GM21381 (cell line): Measurements from ENCODE around the gene TNFSF10.
"Not testable (repeated sequence)": the region's sequence is repeated elsewhere in the genome, so short reads cannot be mapped to it uniquely, and the experiment has no call there.

ENCODE experiments used
- ATAC-seq: cut with Tn5 transposase; IDR thresholded peaks from one replicate; pipeline ENCODE4 v1.9.1; 2021; ENCODE audit warnings: mild to moderate bottlenecking, moderate library complexity; ENCODE audit not compliant: unreplicated experiment

The TNFSF10 gene

GRCh38 chr3:172518929-172519640 lies 4.1 kb downstream of the TNFSF10 start:
- ATAC-seq = no peak

GRCh38 chr3:172517859-172518466 lies 5.3 kb downstream of the TNFSF10 start:
- no peak for ATAC-seq

- peak; percentile 32 for ATAC-seq
Observed at GRCh38 chr3:172516318-172517214, 6.7 kb downstream of the TNFSF10 start.

- ATAC-seq = no peak
Observed at GRCh38 chr3:172515130-172515918, 7.9 kb downstream of the TNFSF10 start.

DNA sequence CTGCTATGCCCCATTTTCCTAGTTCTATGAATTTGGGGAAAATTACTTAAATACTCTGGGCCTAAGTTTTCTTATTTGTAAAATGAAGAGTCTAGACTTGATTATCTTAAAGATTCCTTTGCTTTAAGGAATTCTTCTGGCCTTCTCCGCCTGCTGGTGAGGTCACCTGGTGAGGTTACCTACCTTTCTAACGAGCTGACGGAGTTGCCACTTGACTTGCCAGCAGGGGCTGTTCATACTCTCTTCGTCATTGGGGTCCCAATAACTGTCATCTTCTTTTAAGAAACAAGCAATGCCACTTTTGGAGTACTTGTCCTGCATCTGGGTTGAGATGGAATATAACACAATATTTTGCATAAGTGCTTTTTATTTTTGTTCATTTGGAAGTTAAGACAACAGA lies 8.6 kb downstream of the TNFSF10 start:
- ATAC-seq = no peak

GRCh38 chr3:172513488-172513887 lies 9.7 kb downstream of the TNFSF10 start:
- no peak for ATAC-seq

DNA sequence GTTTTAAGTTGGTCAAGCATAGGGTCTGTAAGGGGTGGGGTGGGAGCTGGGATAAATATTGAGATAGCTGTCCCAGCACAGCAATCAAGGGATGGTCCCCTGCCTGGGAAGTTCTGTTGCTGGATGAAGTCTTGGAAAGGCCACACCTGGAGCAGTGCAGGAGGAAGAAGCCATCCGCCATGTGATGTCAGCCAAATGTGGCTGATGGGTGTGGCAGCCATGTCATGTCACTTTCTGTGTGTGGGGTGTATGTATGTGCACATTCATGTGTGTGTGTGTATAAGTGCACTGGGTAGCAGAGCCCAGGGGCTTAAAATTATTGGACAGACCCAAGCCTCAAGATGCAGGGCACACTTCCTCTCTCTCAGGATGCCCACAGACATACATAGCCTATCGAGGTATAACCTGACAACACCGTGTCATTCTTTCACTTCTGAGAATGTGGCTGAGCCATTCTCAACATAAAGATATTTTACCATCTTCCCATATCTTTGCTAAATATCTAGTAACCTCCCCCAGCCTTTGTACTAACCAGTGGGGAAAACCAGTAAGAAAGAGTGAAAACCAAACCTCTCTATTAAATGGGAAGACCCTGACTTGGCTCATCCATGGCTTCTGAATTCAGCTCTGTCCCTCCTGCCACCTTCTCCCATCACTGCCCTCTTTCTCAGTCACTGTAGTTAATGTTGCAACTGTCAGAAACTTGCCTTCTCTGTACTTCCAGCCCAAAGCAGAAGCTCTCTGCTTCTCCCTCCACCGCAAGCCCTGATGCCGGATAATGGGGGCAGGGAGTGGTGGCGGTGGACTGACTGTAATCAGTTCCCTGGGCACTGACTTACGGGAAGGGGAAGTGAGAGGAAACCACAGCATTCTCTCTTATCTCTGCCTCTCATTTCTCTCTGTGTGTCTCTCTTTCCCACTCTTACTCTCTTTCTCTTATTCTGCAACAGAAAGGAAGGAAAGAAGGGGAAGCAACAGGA lies 11.2 kb downstream of the TNFSF10 start:
- ATAC-seq = peak; percentile 72

DNA sequence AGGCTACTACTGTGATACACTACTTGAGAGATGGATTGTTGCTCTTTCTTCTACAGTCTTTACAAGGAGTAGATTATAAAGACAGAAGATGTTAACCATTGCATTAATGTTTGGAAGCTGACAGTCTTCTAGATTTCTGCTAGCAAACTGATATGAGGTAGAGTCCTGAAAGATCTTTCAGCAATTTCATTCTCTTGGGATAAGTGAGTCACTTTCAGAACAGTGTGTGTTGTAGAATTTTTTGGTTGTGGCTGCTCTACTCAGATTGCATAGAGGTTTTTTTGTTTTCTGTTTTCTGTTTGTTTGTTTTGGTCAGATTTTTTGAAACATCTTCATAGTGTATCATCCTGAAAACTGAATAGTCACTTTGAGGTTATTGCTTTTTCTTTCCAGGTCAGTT lies 17.1 kb downstream of the TNFSF10 start:
- no peak for ATAC-seq

DNA sequence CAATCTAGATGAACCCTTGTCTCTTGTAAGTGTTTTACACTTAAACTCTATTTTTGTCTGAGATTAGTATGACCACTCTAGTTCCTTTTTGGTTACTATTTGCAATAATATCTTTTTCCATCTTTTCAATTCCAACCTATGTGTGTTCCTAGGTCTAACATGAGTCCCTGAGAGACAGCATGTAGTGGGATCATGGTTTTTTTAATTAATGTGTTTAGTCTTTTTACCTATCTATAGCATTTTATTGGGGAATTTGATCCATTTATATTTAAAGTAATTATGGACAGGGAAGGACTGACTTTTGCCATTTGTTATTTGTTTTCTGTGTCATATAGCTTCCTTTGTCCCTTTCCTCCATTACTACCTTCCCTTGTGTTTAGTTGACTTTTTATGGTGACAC lies 21.7 kb downstream of the TNFSF10 start:
- no peak for ATAC-seq

- ATAC-seq = not testable (repeated sequence)
Observed at GRCh38 chr3:172490198-172490669, 33.0 kb downstream of the TNFSF10 start.

GRCh38 chr3:172478116-172478515 lies 45.1 kb downstream of the TNFSF10 start:
- peak; percentile 34 for ATAC-seq

DNA sequence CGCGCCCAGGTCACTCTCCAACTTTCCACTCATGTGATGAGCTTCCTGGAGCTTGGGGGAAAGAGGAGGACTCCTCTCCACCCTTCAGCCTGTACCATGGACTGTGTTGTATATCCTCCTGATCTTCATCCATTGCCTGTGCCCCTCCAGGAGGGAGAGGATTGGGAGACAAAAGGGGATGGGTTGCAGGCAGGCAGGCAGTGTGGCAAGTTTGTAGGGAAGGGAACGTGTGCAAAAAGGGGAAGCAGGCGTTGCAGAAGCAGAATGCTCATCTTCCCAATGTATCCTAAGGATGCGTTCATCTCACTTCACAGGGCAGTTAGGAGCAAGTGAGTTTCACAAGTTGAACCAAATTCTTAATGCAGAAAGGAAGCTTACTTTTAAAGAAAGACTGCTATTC lies 46.9 kb downstream of the TNFSF10 start:
- ATAC-seq = no peak

DNA sequence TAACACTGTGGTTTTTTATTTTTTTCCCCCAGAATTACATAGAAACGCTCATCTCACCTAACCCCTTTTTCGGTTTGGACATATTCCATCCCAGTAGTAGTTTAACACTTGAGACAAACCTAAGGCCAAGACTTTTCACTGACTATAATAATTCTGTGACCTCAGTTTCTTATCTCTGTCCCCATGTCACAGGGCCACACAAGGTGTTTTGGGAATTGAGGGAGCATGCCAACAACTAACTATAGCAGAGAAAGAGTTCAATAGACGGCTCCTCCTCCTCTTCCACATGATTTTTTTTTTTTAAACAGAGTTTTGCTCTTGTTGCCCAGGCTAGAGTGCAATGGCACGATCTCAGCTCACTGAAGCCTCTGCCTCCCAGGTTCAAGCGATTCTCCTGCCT lies 47.5 kb downstream of the TNFSF10 start:
- no peak for ATAC-seq

GRCh38 chr3:172471903-172472302 lies 51.3 kb downstream of the TNFSF10 start:
- no peak for ATAC-seq

DNA sequence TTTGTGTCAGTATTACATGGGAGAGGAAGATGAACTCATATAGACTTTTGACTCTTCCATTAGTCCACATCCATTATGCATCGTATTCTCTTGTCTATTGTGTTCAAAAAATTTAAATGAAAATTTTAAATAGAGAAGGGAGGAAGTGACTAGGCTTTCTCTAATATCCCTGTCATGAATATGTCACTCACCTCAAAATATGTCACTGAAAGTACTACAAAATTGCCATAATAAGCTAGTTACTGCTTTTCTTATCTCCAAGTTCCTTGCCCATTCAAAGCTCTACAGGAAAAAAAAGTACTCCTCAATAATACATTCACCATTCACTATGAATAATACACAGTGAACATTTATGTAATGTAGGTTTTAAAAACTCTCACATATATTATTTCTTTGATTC lies 52.6 kb downstream of the TNFSF10 start:
- no peak for ATAC-seq

DNA sequence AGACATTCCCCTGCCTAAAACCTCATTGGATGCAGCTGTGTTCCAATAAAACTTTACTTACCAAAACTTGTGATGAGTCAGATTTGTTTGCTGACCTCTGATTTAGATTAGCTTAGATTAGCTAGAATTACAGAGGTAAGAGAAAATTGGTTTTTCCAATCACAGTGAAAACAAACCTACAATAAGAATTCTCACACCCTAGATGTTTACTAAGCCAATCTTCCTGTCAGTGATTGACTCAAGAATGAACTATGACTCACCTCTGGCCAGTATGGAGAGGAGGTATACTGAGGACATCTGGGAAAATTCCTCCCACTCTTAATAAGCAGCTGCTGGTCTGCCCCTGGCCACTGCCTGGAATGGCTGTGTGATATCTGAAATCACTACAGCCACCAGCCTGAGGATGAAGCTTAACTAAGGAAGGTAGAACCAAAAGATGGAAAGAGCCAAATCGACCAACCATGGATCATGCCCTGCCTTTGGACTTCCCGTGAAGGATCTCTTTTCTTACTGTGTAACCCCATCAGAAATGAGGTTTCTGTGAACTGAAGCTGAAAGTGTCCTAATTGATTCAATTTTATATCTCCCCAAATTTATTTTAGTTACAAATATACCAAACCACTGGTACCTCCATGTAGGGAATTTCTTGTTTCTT lies 55.9 kb downstream of the TNFSF10 start:
- no peak for ATAC-seq

DNA sequence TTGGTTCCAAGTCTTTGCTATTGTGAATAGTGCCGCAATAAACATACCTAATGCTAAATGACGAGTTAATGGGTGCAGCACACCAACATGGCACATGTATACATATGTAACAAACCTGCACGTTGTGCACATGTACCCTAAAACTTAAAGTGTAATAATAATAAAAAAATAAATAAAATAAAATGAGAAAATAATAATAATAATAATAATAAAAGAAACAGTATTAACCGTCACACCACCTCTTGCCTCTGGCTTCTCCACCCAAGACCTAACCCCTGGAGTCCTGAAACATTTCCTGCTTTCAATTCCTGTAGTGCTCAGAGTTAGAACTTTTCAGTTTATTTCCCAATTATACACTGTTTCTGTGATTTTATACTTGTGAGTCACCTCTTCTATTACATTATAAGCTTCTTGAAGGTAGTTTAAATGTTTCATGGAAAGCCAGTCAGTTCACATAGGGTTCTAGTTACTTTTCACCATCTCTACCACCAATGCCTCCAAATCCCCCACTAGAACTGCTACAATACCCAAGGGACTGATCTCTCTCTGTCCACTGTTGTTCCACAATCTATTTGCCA lies 56.6 kb downstream of the TNFSF10 start:
- no peak for ATAC-seq

DNA sequence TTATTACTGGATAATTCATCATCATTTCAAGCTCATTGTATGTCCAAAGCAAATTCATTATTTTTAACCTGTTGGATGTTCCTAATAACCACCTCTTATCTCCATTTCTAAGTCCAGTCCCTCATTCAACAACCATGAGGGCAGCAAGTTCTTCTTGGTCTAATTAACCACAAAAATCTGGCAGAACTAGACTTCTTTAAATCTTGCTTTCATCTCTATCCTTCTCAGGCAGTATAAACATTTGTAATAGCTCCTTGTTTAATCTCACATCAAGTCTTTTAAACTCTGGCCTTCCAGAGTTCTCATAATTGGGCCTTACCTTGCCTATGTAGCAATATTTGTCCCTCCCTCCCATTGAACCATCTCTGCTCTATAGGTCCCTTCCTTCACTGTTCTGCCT lies 57.9 kb downstream of the TNFSF10 start:
- no peak for ATAC-seq

DNA sequence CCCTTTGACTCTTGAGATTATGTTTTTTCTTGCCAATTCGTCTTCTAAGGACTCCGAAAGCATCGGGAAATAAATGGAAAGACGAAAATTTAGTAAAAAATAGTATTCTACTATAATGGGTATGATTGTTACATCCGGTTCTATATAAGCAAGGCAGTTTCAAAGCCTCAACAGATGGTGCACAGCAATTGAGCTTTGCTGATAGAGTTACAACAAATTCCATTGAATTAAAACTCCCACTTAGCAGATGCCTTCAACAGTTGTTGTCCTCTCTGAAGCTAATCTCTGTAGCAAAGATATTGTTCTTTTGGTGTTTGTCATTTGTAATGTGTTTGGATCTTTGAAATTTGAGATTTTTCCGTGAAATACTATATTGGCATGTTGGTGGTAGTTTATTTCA lies 58.9 kb downstream of the TNFSF10 start:
- ATAC-seq = no peak
